Measurements from ENCODE around the gene PRDM10.
"Not testable (repeated sequence)": the region's sequence is repeated elsewhere in the genome, so short reads cannot be mapped to it uniquely, and the experiment has no call there.

Gene PRDM10

GRCh38 chr11:129973809-129974208 is 28.8 kb downstream of the PRDM10 start:
- no peak for DNase-seq

- DNase-seq = no peak
These were observed 29.6 kb downstream of the PRDM10 start for GRCh38 chr11:129973068-129973467.

- DNase-seq = no peak
These were observed 30.0 kb downstream of the PRDM10 start for GRCh38 chr11:129972611-129973010.

GRCh38 chr11:129971856-129972255 is 30.8 kb downstream of the PRDM10 start:
- not testable (repeated sequence) for DNase-seq

- DNase-seq = no peak
These were observed 32.7 kb downstream of the PRDM10 start for GRCh38 chr11:129969920-129970319.

- no peak for DNase-seq
These were observed 33.8 kb downstream of the PRDM10 start for GRCh38 chr11:129968591-129969419.

- no peak for DNase-seq
These were observed 34.6 kb downstream of the PRDM10 start for GRCh38 chr11:129967996-129968395.

GRCh38 chr11:129965248-129965647 is 37.4 kb downstream of the PRDM10 start:
- DNase-seq = no peak

- no peak for DNase-seq
These were observed 42.1 kb downstream of the PRDM10 start for GRCh38 chr11:129960216-129961214.

- DNase-seq = no peak
These were observed 42.9 kb downstream of the PRDM10 start for GRCh38 chr11:129959687-129960086.

- no peak for DNase-seq
These were observed 47.4 kb downstream of the PRDM10 start for GRCh38 chr11:129955282-129955681.

- not testable (repeated sequence) for DNase-seq
These were observed 47.9 kb downstream of the PRDM10 start for GRCh38 chr11:129954703-129955102.

GRCh38 chr11:129951866-129952262 is 50.8 kb downstream of the PRDM10 start:
- DNase-seq = no peak

- DNase-seq = no peak
These were observed 51.3 kb downstream of the PRDM10 start for GRCh38 chr11:129951201-129951865.

GRCh38 chr11:129950101-129951091 is 52.2 kb downstream of the PRDM10 start:
- DNase-seq = no peak

GRCh38 chr11:129948926-129949466 is 53.6 kb downstream of the PRDM10 start:
- DNase-seq = no peak

- DNase-seq = no peak
These were observed 55.2 kb downstream of the PRDM10 start for GRCh38 chr11:129947474-129947873.

- no peak for DNase-seq
These were observed 55.7 kb downstream of the PRDM10 start for GRCh38 chr11:129946965-129947364.

GRCh38 chr11:129946256-129946655 is 56.4 kb downstream of the PRDM10 start:
- no peak for DNase-seq

- no peak for DNase-seq
These were observed 57.3 kb downstream of the PRDM10 start for GRCh38 chr11:129945373-129945772.

- no peak for DNase-seq
These were observed 57.9 kb downstream of the PRDM10 start for GRCh38 chr11:129944696-129945095.
